NCI-H460 (cell line): Measurements from ENCODE around the gene IL15RA. TPM values are rescaled to one million over a fixed set of nuclear protein-coding genes. Genes with fewer than 3 reads are reported as not detected.

ENCODE experiments used
- DNase-seq: peaks from one replicate; pipeline ENCODE4 v3.0.0-alpha.2; 2016; ENCODE audit warnings: low read depth; ENCODE audit errors: extremely low read depth
- polyA plus RNA-seq: library from polyadenylated mRNA; depleted of rRNA; stranded (reverse); fragments of >200 nt; gene quantifications from 2 replicates; pipeline ENCODE4 v1.2.3, GENCODE V29; 2014; cell fraction: nucleus; rRNA removed
- total RNA-seq: library from RNA; depleted of rRNA; stranded (reverse); fragments of >200 nt; shearing (Covaris generic); gene quantifications from 2 replicates; pipeline ENCODE4 v1.2.3, GENCODE V29; 2014; rRNA removed

Gene IL15RA
- 10.6 and 13.3 TPM in 2 replicates for total RNA-seq
- 20.9 and 24.1 TPM in 2 replicates for polyA plus RNA-seq

GRCh38 chr10:5977471-5978229, at the start of gene IL15RA:
TSS of gene IL15RA (minus strand) at chr10:5977543. CDS start at chr10:5977492, 51 bp downstream.
- peak; percentile 70 for DNase-seq

DNA sequence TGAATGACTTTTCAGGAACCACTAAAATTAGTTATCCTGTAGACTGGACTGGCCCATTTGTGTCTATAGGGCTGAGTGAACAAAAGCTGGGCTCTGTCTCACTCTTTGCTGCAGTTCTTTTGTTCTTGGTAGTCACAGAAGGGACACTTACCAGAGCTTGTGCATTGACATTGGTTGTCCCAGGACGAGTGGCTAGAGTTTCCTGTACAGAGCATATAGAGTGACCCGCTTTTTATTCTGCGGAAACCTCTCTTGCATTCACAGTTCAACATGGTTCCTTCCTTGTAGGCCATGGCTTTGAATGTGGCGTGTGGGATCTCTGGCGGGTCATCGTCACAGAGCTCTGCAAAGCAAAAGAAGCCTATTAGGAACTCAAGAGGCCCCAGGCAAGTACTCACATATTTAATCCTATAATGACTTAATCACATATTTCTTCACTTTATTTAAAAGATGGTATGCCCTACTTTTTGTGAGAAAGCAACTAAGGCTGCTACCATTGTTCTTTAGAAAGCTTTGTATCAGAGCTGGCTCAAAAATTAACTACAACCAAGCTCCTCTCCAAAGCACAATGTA, 48.4 kb upstream of the IL15RA start:
- no peak for DNase-seq

GRCh38 chr10:6024334-6024682, 47.0 kb upstream of the IL15RA start:
- DNase-seq: no peak

DNA sequence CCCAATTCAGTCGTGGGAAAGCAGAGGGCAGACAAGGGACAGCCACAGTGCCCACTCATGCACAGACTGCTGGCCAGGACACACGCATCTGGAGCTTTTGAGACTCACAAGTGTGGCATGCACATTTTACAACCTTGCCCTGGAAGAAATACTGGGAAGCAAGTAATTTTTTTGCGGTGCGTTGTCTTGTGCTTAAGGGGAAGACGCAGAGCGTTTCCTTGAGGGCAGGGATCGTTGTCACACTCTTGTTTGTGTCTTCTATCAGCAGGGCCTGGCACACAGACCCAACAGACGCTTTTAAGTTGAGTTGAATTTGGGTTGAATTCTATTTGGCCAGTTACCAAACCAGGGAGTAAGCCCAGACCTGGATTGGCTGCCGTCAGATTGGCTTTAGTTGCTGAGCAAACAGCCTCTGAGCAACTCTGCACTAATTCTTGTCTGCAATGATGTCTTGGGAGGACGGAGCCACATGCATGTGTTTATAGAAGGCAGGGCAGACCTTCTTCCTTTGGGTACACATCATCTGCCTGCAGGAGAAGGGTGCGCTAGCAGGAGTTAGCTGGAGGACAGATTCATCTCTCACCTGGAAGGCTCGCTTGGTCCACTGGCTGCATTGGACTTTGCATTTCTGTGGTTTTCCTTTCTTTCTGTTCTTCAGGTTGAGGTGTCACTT, 46.5 kb upstream of the IL15RA start:
- DNase-seq: no peak

DNA sequence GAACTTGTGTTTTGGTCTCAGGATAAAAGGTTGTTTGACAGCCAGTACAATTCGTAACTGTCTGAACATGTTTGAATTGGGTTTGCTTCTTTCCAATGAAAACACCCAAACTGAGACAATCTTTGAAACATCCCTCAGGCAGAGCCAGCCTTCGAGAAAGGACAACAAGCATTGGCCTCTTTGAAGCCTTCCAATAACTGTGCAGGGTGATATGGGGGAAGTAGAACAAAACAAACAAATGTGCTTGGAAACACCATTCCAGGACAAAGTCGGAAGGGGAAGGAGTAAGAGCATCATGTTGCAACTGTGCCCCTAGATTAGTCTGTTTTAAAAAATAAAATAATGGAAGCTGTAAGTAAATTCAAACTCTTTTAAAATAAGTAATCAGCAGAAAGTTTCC, 45.3 kb upstream of the IL15RA start:
- no peak for DNase-seq

GRCh38 chr10:6020826-6021225, 43.5 kb upstream of the IL15RA start:
- DNase-seq: no peak

DNA sequence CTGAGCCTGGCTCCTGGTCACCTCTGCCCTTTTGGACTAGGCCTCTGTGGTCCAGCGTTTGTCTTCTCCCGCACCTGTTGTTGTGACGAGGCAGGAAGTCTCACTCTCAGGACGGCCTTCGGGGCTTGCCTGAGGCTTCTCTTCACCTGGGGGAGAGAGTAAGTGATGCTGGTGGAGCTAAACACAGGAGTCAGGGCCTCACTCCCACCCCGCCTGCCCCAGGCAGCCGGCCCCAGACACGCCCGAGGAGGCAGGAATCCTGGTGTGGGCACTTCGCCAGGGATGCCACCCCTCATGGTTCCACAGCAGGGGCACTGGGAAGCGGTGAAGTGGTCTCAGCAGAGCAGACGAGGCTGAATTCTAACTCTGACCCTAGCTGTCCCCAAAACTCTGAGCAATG, 42.5 kb upstream of the IL15RA start:
- no peak for DNase-seq

GRCh38 chr10:6019010-6019782, 41.9 kb upstream of the IL15RA start:
- no peak for DNase-seq

DNA sequence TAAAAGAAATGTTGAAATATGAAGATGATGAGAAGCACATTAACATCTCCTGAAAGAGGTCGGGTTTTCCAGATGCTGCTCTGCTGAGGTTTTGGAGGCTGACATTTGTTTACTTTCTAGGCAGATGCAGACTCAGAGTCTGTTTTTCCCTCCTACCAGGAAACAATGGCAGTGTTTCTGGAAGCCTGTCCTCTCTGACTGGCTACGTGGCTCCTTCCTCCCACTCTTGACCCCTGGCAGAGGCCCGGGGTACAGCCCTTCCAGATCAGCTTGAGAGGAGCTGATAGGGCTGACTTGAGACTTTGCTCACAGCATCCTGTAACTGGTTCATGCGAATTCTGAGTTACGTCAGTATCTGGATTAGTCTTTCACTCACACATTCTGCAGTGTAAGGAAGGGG, 41.1 kb upstream of the IL15RA start:
- no peak for DNase-seq

DNA sequence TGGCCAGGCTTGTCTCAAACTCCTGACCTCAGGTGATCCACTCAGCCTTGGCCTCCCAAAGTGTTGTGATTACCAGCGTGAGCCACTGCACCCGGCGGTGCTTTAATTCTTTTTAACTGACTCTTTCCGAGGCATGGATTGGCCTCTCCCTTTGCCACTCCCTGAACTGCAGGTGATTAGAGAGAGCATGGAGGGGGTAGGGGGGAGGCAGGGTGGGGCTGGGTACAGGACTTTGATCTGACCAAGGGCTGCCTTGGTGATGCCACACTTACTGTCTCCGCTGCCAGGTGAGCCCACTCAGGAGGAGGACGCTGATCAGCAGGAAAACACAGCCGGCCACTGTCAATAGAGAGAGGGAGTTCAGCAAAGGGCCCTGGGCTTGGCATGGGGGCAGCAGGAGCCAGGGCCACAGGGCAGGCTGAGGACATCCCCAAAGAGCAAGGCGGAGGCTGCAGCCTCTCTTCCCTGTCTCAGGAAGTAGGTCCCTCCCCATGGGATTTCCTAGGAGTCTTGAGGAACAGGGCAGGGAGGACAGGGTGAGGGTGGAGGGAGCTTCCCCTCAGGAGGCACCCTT, 40.5 kb upstream of the IL15RA start:
- DNase-seq: no peak

DNA sequence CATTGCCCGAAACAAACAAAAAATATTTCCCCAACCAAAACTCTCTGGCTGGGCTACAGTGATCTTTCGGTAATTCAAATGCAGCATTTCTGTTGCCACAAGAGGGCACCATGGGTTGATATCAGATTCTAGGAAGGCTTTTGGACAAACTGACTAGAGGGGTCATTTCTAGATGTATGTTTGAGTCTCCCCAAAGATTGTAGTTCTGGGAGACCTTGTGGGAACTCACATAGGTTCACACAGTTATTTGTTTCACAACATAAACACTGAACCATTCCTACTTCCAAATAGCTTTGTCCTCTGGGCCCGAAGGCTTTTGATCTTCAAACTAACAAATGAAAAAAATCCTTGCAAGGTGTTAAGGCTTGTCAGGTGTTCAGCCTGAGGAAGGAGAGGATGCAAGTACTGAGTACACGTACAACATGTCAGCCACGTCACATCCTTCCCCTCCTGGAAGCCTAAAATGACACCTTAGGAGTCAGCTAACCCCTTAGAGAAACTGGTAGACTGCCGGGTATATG, 37.0 kb upstream of the IL15RA start:
- DNase-seq: peak; percentile 31

GRCh38 chr10:6013413-6014192, 36.3 kb upstream of the IL15RA start:
- DNase-seq: no peak

GRCh38 chr10:6012121-6012905, 35.0 kb upstream of the IL15RA start:
- no peak for DNase-seq

DNA sequence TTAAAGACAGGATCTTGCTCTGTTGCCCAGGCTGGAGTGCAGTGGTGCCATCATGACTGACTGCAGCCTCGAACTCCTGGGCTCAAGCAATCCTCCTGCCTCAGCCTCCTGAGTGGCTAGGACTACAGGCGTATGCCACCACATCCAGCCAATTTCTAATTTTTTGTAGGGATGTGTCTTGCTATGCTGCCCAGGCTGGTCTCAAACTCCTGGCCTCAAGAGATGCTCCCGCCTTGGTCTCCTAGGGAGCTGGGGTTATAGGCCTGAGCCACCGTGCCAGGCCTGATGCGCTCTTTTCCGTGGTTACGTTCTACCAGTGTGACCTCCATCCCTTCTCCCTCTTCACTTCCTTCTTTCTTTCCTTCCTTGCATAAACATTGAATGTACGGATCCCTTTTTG, 34.2 kb upstream of the IL15RA start:
- DNase-seq: no peak

DNA sequence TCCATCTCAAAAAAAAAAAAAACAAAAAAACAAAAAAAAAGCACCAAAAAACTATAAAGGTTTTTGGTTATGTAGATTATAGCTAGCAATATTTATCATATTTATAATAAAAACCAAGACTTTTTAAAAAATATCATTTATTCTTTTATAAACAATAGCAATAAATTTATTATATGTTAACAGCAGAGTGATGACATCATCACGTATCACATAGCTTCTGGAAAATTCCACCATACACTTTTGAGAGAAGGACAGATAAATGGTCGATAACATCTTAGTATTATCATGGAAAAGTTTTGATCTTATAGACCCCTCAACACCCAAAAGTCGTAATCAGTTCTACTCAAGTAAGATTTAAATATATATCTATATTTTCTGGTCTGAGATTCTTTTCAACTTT, 33.2 kb upstream of the IL15RA start:
- no peak for DNase-seq

GRCh38 chr10:6009961-6010360, 32.6 kb upstream of the IL15RA start:
- no peak for DNase-seq

- DNase-seq: no peak
These were observed 31.8 kb upstream of the IL15RA start for GRCh38 chr10:6009150-6009549.

GRCh38 chr10:6008497-6009142, 31.3 kb upstream of the IL15RA start:
- DNase-seq: no peak

DNA sequence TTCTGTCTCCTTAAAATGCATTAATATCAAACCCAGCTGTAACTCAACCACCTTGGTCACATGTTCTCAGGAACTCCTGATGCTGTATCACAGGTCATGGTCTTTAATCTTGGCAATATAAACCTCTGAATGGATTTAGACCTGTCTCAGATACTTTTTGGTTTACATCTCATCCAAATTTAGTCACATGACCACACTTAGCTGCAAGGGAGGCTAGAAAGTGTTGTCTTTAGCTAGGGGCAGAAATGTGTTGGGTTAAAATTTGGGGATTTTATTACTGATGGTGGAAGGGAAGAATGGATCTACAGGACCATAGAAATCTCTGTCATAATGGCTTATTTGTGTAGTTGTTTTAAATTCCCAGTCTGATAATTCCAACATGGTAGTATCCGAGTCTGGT, 29.6 kb upstream of the IL15RA start:
- DNase-seq: no peak
